Gastrocnemius medialis (tissue), 4 donors: ENCODE measurements around the gene TLR2. TPM values are rescaled to one million over a fixed set of nuclear protein-coding genes. Genes with fewer than 3 reads are reported as not detected.

ENCODE experiments used
- ATAC-seq, 2 donors: fragments of 150-250 bp; one replicate each; pipeline ENCODE4 v1.9.1; 2016
- DNase-seq, 2 donors: peaks; one replicate each; pipeline ENCODE4 v3.0.0-alpha.2; 2019
- H3K27ac ChIP-seq, 4 donors: fragments of 200-600 bp; sonication (generic); 1 replicate in 1 of 4; 2 replicates in 3 of 4; pipeline ENCODE4 v1.5.1; 2016 to 2018; ENCODE audit warnings: mild to moderate bottlenecking in 2 of 4, moderate library complexity in 1 of 4
- H3K27me3 ChIP-seq, 3 donors: fragments of 200-600 bp; sonication (generic) in 2 of 3; 1 replicate in 1 of 3; 2 replicates in 2 of 3; pipeline versions ENCODE4 v1.5.1 to v1.6.0; 2016 to 2019; ENCODE audit warnings: mild to moderate bottlenecking in 1 of 3, moderate library complexity in 1 of 3
- H3K36me3 ChIP-seq, 2 donors: fragments of 200-600 bp; sonication (generic) in 1 of 2; one replicate each; pipeline ENCODE4 v1.5.1; 2017 to 2018
- H3K4me1 ChIP-seq, 2 donors: fragments of 200-600 bp; sonication (generic) in 1 of 2; one replicate each; pipeline ENCODE4 v1.5.1; 2016 to 2017; ENCODE audit warnings: mild to moderate bottlenecking in 2 of 2
- H3K4me3 ChIP-seq, 4 donors: fragments of 200-600 bp; sonication (generic) in 3 of 4; 1 replicate in 1 of 4; 2 replicates in 3 of 4; pipeline ENCODE4 v1.5.1; 2016 to 2019; ENCODE audit warnings: mild to moderate bottlenecking in 2 of 4
- H3K9me3 ChIP-seq, 3 donors: fragments of 200-600 bp; sonication (generic) in 2 of 3; 1 replicate in 1 of 3; 2 replicates in 2 of 3; pipeline ENCODE4 v1.5.1; 2016 to 2019
- CTCF ChIP-seq, 5 experiments: fragments of 450-650 bp in 3 of 5; fragments of 200-600 bp in 2 of 5; sonication (generic) in 2 of 5; IDR thresholded peaks in 4 of 5; conservative IDR thresholded peaks in 1 of 5; 1 replicate in 4 of 5; 2 replicates in 1 of 5; pipeline ENCODE4 v1.5.1; 2016 to 2019; ENCODE audit warnings: antibody characterized with exemption in 5 of 5, mild to moderate bottlenecking in 3 of 5, moderate library complexity in 3 of 5
- POLR2A ChIP-seq, 2 donors: fragments of 450-650 bp; IDR thresholded peaks; one replicate each; pipeline ENCODE4 v1.6.1; 2017; ENCODE audit warnings: antibody characterized with exemption in 2 of 2, mild to moderate bottlenecking in 2 of 2, moderate library complexity in 2 of 2
- in situ Hi-C, 4 donors: fragments of 200-750 bp; cut with MboI; loops; one replicate each; pipeline versions ENCODE4 v1.15.0 to v1.8.0; 2017; ENCODE audit warnings: low sequenced_read_pairs in 4 of 4
- intact Hi-C: fragments of 100-400 bp; cut with DNase I; formaldehyde crosslinking; loops from one replicate; pipeline ENCODE4 v1.15.1; 2023; ENCODE audit warnings: low total_unique reads
- total RNA-seq, 4 donors: library from RNA; depleted of rRNA; stranded (reverse); fragments of >200 nt; gene quantifications; one replicate each; pipeline versions ENCODE4 v1.1.0 to v1.2.3, GENCODE V29; 2016

The TLR2 gene
- total RNA-seq, 4 donors from 2014 or later = 2.7 to 7.5 (median 4.1) TPM

DNA sequence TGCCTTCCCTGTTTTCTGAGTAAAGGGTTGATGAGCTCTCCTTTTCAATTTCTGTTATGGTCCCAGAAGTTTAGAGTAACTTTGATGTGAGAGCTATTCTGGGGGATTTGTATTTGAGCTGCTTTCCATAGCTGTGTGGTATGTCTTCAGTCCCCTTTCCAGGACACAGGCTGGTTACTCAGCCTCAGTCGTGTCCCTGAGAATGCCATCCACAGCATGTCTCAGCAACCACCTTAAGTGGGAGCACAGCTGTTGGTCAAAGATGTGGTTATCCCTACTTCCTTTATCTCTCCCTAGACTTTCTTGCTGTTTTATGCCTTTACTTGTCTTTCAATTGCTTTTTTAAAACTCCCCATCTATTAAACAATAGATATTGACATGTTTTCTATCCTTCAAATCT, 38.0 kb downstream of the TLR2 start:
- ATAC-seq = no peak
- Histone ChIP-seq H3K4me1 (no peaks in the 10 kb centered on the region), H3K4me3 (no peak overlapping the region), H3K9me3 (no peaks in the 10 kb centered on the region), H3K27ac (no peak overlapping the region), H3K27me3 (no peaks in the 10 kb centered on the region), H3K36me3 (no peaks in the 10 kb centered on the region)
- no peak for DNase-seq
- TF ChIP-seq CTCF (IDR thresholded peaks at IDR 0.05 in 4 of 5, conservative IDR thresholded peaks at IDR 0.05 in 1 of 5) = no peak
- TF ChIP-seq POLR2A (IDR thresholded peaks at IDR 0.05) = no peak
- intact Hi-C loops (no loop called here), in situ Hi-C loops (no loop called here)

DNA sequence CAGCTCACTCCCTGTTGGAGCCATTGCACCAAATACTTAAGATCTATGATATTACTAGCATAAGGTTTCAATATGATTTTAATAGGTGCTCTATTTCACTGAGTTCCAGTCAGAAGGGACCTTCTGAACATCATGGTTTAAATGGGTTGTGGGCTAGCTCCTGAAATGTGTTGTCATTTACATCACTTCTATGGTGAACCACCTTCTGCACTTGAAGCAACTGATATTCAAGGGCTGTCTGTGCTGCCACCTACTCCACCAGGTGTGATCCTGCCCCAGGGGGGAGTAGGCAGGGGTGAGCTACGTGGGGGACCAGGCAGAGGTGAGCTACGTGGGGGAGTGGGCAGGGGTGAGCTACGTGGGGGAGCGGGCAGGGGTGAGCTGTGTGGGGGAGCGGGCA, 40.5 kb downstream of the TLR2 start:
- TF ChIP-seq CTCF (IDR thresholded peaks at IDR 0.05 in 4 of 5, conservative IDR thresholded peaks at IDR 0.05 in 1 of 5) (no peak), POLR2A (IDR thresholded peaks at IDR 0.05) (no peak)
- intact Hi-C loops = no loop called here
- H3K36me3 ChIP-seq = no peaks in the 10 kb centered on the region
- H3K4me3 ChIP-seq = no peak overlapping the region
- ATAC-seq (no peak), DNase-seq (no peak)
- no peaks in the 10 kb centered on the region for H3K9me3 ChIP-seq
- no peak overlapping the region for H3K27ac ChIP-seq
- H3K4me1 ChIP-seq = no peaks in the 10 kb centered on the region
- in situ Hi-C loops = no loop called here
- H3K27me3 ChIP-seq = no peaks in the 10 kb centered on the region

GRCh38 chr4:153725136-153725830, 41.2 kb downstream of the TLR2 start:
- Histone ChIP-seq H3K27ac (no peak overlapping the region), H3K9me3 (no peaks in the 10 kb centered on the region), H3K4me1 (no peaks in the 10 kb centered on the region), H3K36me3 (no peaks in the 10 kb centered on the region), H3K4me3 (no peak overlapping the region), H3K27me3 (no peaks in the 10 kb centered on the region)
- in situ Hi-C loops (no loop called here), intact Hi-C loops (no loop called here)
- DNase-seq (no peak), ATAC-seq (no peak)
- no peak for TF ChIP-seq CTCF (IDR thresholded peaks at IDR 0.05 in 4 of 5, conservative IDR thresholded peaks at IDR 0.05 in 1 of 5)

DNA sequence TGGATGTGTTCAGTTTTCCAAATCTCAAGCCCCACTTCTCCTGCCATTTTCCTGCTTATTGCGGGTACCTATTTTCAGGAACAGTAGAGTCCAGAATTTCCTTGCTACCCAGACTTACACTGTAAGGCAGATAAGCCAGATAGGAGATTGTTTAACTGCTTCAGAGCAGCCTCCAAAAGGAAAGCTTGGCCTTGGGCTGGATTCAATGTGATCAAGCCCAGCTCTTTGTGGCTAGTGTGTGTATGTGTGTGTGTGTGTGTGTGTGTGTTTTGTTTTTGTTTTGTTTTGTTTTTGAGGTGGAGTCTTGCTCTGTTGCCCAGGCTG, 41.7 kb downstream of the TLR2 start:
- in situ Hi-C loops = no loop called here

More for the DNA sequence above, 41.7 kb downstream of the TLR2 start:
- intact Hi-C loops = no loop called here
- Histone ChIP-seq H3K4me3 (no peak overlapping the region), H3K4me1 (no peaks in the 10 kb centered on the region), H3K27me3 (no peaks in the 10 kb centered on the region), H3K9me3 (no peaks in the 10 kb centered on the region), H3K27ac (no peak overlapping the region), H3K36me3 (no peaks in the 10 kb centered on the region)
- no peak for TF ChIP-seq POLR2A (IDR thresholded peaks at IDR 0.05)
- no peak for TF ChIP-seq CTCF (IDR thresholded peaks at IDR 0.05 in 4 of 5, conservative IDR thresholded peaks at IDR 0.05 in 1 of 5)
- DNase-seq (no peak), ATAC-seq (no peak)
